ENCODE data around the gene LDB2.
"Not testable (repeated sequence)": the region's sequence is repeated elsewhere in the genome, so short reads cannot be mapped to it uniquely, and the experiment has no call there.

The LDB2 gene

GRCh38 chr4:16629274-16629673, 269.2 kb downstream of the LDB2 start:
- not testable (repeated sequence) for DNase-seq

GRCh38 chr4:16628835-16629234, 269.6 kb downstream of the LDB2 start:
- not testable (repeated sequence) for DNase-seq

DNA sequence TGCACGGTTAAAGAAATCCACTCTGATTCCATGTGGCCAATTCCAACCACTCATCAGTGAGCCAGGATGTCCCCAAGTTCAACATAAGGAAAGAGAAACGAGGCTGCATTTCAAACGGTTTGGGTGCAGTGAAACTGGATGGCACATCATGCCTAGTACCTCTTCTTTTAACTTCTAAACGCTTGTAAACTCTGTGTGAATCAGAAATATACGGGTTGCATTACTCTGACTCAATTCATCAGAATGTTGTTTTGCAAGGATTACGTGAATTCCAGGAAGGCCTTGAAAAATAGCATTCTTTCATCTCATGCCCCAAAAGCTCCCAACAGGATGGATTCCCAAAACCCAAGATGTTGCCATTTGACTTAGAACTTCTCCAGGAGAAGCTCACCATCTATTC, 270.4 kb downstream of the LDB2 start:
- DNase-seq: no peak

GRCh38 chr4:16626945-16627344, 271.5 kb downstream of the LDB2 start:
- no peak for DNase-seq

GRCh38 chr4:16622826-16623225, 275.6 kb downstream of the LDB2 start:
- no peak for DNase-seq

DNA sequence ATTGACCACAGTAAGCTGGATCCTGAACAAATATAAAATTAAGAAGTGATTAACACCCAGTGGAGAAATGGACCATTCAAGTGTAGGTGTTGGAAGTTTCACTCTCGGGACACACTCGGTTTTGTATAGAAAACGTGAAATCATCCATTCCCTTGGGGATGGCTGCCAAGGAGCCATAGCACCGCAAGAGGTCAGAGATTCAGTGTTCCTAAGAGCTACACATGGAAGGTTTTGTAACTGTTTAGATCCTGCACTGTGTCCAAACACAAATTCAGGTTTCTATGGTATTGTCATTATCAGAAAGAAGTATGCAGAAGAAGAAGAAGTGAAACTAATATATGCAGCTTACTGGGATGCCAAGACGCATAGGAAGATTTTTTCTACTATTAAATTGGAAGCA, 281.0 kb downstream of the LDB2 start:
- no peak for DNase-seq

- no peak for DNase-seq
These were observed 281.4 kb downstream of the LDB2 start for GRCh38 chr4:16617011-16617410.

- DNase-seq: no peak
These were observed 289.2 kb downstream of the LDB2 start for GRCh38 chr4:16609170-16609758.

DNA sequence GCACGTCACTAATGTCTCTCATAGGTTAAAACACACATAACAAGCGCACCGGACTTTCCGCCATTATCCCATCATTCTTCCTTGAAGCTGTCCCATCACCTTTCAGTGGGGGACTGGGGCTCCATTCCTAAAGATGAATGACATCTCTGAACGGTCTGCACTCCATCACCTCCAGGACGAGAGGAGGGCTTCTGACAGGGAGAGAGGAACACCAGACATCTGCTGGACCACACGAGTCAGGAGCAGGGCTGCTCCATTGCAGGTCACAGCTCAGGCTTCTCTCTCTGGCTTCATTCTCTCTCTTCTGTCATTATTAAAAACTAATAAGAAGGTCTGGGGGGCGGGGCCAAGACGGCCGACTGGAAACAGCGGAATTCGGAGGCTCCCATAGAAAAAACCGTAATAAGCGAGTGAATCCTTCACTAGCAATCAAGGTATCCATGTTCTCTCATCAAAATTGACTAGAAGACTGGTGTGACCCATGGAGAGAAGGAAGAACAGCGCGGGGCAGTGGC, 289.8 kb downstream of the LDB2 start:
- no peak for DNase-seq

GRCh38 chr4:16608123-16608522, 290.3 kb downstream of the LDB2 start:
- no peak for DNase-seq

- DNase-seq: no peak
These were observed 291.0 kb downstream of the LDB2 start for GRCh38 chr4:16607241-16608066.

DNA sequence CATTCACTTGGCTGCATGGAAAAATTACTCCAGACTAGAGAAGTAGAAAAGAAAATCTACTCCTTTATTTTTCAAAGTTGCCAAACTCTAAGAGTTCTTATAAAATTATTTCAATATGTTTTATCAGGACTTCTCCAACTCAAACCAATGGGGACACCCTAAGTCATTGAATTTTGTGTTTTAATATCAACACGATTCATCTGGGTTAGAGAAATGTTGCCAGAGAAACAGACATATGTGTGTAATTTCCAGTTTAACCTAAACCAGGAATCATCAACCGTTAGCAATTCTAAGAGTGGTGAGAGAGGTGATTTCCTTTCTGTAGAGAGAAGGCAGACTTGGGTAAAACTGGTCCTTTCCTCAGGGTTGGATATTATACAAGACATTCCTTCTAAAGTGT, 291.8 kb downstream of the LDB2 start:
- no peak for DNase-seq

GRCh38 chr4:16603178-16603577, 295.3 kb downstream of the LDB2 start:
- no peak for DNase-seq

DNA sequence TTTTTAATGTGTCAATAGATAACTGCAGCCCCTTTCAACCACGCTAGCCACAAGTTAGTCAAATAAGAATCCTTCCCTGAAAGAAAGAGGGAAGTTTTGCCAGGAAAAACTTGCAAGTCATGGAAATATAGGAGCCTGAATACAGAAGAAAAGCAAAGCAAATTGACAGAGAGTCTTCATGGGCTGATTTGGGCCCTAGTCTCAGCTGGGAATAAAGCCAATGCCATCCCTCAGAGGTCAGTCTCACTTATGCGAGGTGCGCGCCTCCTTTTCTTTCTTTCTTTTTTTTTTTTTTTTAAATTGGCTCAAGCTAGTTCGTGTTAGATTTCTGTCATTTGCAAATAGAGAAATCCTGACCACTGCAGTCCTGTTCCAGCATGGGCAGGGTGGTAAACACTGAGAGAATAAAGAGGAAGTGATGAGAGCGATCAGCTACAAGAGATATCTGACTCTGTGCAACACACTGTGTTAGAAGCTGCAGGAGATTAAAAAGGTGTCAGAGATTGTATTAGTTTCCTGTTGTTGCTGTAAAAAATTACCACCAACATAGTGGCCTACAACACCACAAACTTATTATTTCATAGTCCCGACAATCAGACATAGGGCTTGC, 299.7 kb downstream of the LDB2 start:
- DNase-seq: no peak

DNA sequence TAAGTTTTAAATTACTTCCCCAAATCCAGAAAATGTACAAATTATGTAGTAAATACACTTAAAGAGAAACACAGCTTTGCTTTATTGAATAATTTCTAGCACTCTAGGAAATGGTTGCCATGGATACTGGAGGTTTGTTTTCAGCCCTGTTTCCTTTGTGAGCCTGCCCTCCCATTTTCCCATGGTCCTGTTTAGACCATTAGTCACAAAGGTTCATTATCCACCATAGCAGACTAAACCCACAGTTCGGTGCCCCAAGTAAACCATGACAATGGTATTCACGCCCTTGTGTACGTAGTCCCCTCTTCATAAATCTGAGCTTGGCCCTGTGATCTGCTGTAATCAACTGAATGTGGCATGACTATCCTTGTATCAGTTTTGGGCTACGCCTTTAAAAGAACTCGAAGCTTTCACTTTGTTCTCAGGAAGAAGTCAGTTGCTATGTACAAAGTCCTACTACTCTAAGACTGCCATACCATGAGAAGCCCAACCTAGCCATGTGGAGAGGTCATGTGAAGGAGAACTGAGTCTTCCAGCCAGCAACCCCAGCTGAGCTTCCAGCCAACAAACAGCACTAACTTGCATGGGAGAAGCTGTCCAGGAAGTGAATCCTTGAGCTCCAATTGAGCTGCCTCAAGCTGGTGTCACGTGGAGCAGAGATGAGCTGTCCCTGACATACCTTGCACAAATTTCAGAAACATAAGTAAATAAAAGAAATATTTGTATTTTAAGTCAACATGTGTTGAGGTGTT, 300.4 kb downstream of the LDB2 start:
- DNase-seq: no peak

- no peak for DNase-seq
These were observed 301.0 kb downstream of the LDB2 start for GRCh38 chr4:16597443-16597842.

DNA sequence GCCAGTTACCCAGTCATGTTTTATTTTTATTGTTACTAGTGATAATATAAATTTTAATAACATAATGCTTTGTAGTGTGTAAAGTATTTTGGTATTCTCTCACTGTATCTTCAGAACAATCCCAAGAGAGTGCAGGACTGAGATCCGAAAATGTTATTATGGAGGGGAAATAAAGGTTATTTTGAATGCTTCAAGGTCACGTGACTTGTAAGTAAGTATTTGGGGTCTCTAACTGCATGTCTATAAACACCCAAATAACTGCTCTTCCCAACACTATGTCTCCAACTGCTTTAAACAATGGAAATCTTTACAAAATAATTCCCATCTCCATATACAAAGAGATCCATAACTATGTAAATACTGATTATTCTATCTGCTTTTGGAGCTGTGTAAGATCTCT, 302.2 kb downstream of the LDB2 start:
- DNase-seq: no peak

DNA sequence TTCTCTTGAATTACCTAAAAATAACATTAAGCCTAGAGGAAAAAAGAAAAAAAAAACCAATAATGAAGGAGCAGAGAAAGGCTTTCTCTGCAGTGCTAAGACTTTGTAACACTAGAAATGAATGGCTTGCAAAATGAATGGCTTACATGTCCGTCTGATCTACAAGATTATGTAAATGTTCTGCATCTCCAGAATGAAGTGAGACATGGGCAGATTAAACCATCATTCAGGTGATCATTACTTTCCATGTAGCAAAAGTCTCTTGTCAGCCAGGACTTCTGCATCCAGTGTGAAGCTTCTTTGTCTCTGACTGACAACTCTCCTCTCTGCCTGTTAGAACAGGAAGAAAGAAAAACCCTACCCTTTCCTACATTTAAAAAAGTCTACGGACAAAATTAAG, 304.3 kb downstream of the LDB2 start:
- no peak for DNase-seq

- DNase-seq: no peak
These were observed 305.1 kb downstream of the LDB2 start for GRCh38 chr4:16593386-16593785.

GRCh38 chr4:16591272-16591826, 307.1 kb downstream of the LDB2 start:
- DNase-seq: no peak

DNA sequence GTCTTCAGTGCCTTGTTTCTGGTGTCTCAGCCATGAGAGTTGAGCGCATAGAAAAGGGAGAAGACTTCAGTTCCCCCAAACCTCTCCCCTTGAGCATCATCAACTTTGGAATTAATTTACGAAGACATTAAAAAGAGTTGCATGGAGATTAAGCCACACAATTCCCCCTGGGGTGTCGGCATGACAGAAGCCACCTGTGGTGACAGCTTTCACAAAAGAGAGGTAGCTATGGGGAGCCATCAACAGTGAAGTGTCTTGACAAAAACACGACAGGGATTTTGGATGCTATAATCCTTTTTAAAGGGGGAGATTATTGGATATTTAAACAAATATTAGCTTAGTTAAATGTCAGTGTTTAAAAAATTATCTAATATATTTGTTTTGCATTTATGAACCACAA, 307.6 kb downstream of the LDB2 start:
- no peak for DNase-seq

- no peak for DNase-seq
These were observed 309.8 kb downstream of the LDB2 start for GRCh38 chr4:16588651-16589050.

- no peak for DNase-seq
These were observed 310.3 kb downstream of the LDB2 start for GRCh38 chr4:16588149-16588548.
